ENCODE measurements around the gene VAV3. TPM values are rescaled to one million over a fixed set of nuclear protein-coding genes. Genes with fewer than 3 reads are reported as not detected.

VAV3 gene
- total RNA-seq, 2 experiments from 2014 or later = 5.5 to 5.6 TPM

- intact Hi-C loops (cut with DNase I, micrococcal nuclease) = no loop called here
- no peaks in the 10 kb centered on the region for H3K36me3 Mint-ChIP-seq (ENCODE audit: low read depth)
- H3K4me3 Mint-ChIP-seq = no peak overlapping the region
- no peaks in the 10 kb centered on the region for H3K27me3 ChIP-seq (ENCODE audit: control insufficient read depth in 1 of 2, insufficient read depth in 2 of 2, low read length in 2 of 2)
- no peaks in the 10 kb centered on the region for H3K4me1 ChIP-seq (ENCODE audit: insufficient read depth, low read length)
- TF ChIP-seq CTCF (IDR thresholded peaks at IDR 0.05) = no peak
- no peaks in the 10 kb centered on the region for H3K4me1 Mint-ChIP-seq (ENCODE audit: low read depth)
- ATAC-seq (ENCODE audit: poor library complexity) (no peak), DNase-seq (no peak)
- H3K9me3 ChIP-seq (ENCODE audit: control insufficient read depth in 1 of 2, insufficient read depth in 1 of 2, low read length in 2 of 2) = no peaks in the 10 kb centered on the region
- H3K4me3 ChIP-seq (ENCODE audit: low read length) = no peak overlapping the region
- POLR2A ChIA-PET = no interaction called here
- H3K27me3 Mint-ChIP-seq = no peaks in the 10 kb centered on the region
- H3K27ac ChIP-seq (ENCODE audit: low read depth in 1 of 2, low read length in 2 of 2) = no peak overlapping the region
- H3K9me3 Mint-ChIP-seq = peaks cover 2% of the 10 kb centered on the region
- no peak overlapping the region for H3K27ac Mint-ChIP-seq
- CTCF ChIA-PET = no interaction called here
- no peaks in the 10 kb centered on the region for H3K36me3 ChIP-seq (ENCODE audit: insufficient read depth, low read length)
Measured at GRCh38 chr1:107633596-107633995, 331.4 kb downstream of the VAV3 start.

- Histone ChIP-seq H3K4me1 (ENCODE audit: insufficient read depth, low read length) (no peaks in the 10 kb centered on the region), H3K27me3 (ENCODE audit: control insufficient read depth in 1 of 2, insufficient read depth in 2 of 2, low read length in 2 of 2) (no peaks in the 10 kb centered on the region), H3K4me3 (ENCODE audit: low read length) (no peak overlapping the region), H3K36me3 (ENCODE audit: insufficient read depth, low read length) (no peaks in the 10 kb centered on the region), H3K9me3 (ENCODE audit: control insufficient read depth in 1 of 2, insufficient read depth in 1 of 2, low read length in 2 of 2) (no peaks in the 10 kb centered on the region), H3K27ac (ENCODE audit: low read depth in 1 of 2, low read length in 2 of 2) (no peak overlapping the region)
- no peak for TF ChIP-seq CTCF (IDR thresholded peaks at IDR 0.05)
- Mint-ChIP-seq H3K9me3 (no peaks in the 10 kb centered on the region), H3K4me1 (ENCODE audit: low read depth) (no peaks in the 10 kb centered on the region), H3K27me3 (no peaks in the 10 kb centered on the region), H3K36me3 (ENCODE audit: low read depth) (no peaks in the 10 kb centered on the region), H3K27ac (no peak overlapping the region), H3K4me3 (no peak overlapping the region)
- POLR2A ChIA-PET = no interaction called here
- intact Hi-C loops (cut with DNase I, micrococcal nuclease) = no loop called here
- no peak for DNase-seq
- ATAC-seq (ENCODE audit: poor library complexity) = no peak
- CTCF ChIA-PET = no interaction called here
Measured at GRCh38 chr1:107626073-107626796, 338.7 kb downstream of the VAV3 start.

- H3K4me3 Mint-ChIP-seq = no peak overlapping the region
- no peaks in the 10 kb centered on the region for H3K9me3 Mint-ChIP-seq
- ATAC-seq (ENCODE audit: poor library complexity) = no peak
- H3K36me3 ChIP-seq (ENCODE audit: insufficient read depth, low read length) = no peaks in the 10 kb centered on the region
- H3K9me3 ChIP-seq (ENCODE audit: control insufficient read depth in 1 of 2, insufficient read depth in 1 of 2, low read length in 2 of 2) = no peaks in the 10 kb centered on the region
- H3K27me3 ChIP-seq (ENCODE audit: control insufficient read depth in 1 of 2, insufficient read depth in 2 of 2, low read length in 2 of 2) = no peaks in the 10 kb centered on the region
- POLR2A ChIA-PET = no interaction called here
- intact Hi-C loops (cut with DNase I, micrococcal nuclease) = no loop called here
- no peaks in the 10 kb centered on the region for H3K27me3 Mint-ChIP-seq
- no peak for TF ChIP-seq CTCF (IDR thresholded peaks at IDR 0.05)
- no peaks in the 10 kb centered on the region for H3K4me1 ChIP-seq (ENCODE audit: insufficient read depth, low read length)
- DNase-seq = no peak
- CTCF ChIA-PET = no interaction called here
- H3K4me1 Mint-ChIP-seq (ENCODE audit: low read depth) = no peaks in the 10 kb centered on the region
- H3K27ac ChIP-seq (ENCODE audit: low read depth in 1 of 2, low read length in 2 of 2) = no peak overlapping the region
- H3K4me3 ChIP-seq (ENCODE audit: low read length) = no peak overlapping the region
- no peaks in the 10 kb centered on the region for H3K36me3 Mint-ChIP-seq (ENCODE audit: low read depth)
- no peak overlapping the region for H3K27ac Mint-ChIP-seq
Measured at GRCh38 chr1:107625405-107626029, 339.5 kb downstream of the VAV3 start.

All from CD4-positive, alpha-beta T cell (primary cell).